ENCODE results near the gene ARID1B.

The ARID1B gene

GRCh38 chr6:157235600-157236039 is 458.4 kb downstream of the ARID1B start:
- no peaks in the 10 kb centered on the region for H3K36me3 ChIP-seq (ENCODE audit: control insufficient read depth in 2 of 2, insufficient read depth in 1 of 2, low read length in 2 of 2)
- peak overlapping the region; percentile 5; the same call in 1 of the 2 replicates for H3K4me3 ChIP-seq (ENCODE audit: low read depth, low read length)
- no peaks in the 10 kb centered on the region for H3K9me3 ChIP-seq (ENCODE audit: control insufficient read depth, insufficient read depth, low read depth, low read length)
- no peak for TF ChIP-seq ZNF362 (tag by site-specific recombination; IDR thresholded peaks at IDR 0.05)
- TF ChIP-seq ZNF157 (tag by site-specific recombination; IDR thresholded peaks at IDR 0.05), result no peak
- no peak for TF ChIP-seq ZNF132 (tag by site-specific recombination; IDR thresholded peaks at IDR 0.05; ENCODE audit: borderline replicate concordance)
- TF ChIP-seq ZNF530 (tag by site-specific recombination; IDR thresholded peaks at IDR 0.05; ENCODE audit: low read depth), result no peak
- TF ChIP-seq ZNF664 (tag by site-specific recombination; IDR thresholded peaks at IDR 0.05), result no peak
- no peak for TF ChIP-seq ZXDB (tag by site-specific recombination; IDR thresholded peaks at IDR 0.05)
- TF ChIP-seq BCL6B (tag by site-specific recombination; IDR thresholded peaks at IDR 0.05), result no peak
- no peak for TF ChIP-seq ZNF837 (tag by site-specific recombination; IDR thresholded peaks at IDR 0.05)
- no peak for TF ChIP-seq ZNF311 (tag by site-specific recombination; IDR thresholded peaks at IDR 0.05; ENCODE audit: borderline replicate concordance)
- ChIA-PET POLR2A (no interaction called here), CTCF (interaction anchor here (0.6 to 1.4 kb wide), 5 partner anchors 10 to 157 kb away, joined by 3 to 4 read pairs (median 3); no protein-coding TSS in a partner anchor)
- no peak overlapping the region for H3K27ac ChIP-seq (ENCODE audit: extremely low read depth, low read depth, low read length)
- peaks cover 4% of the 10 kb centered on the region; the same call in 1 of the 2 replicates for H3K4me1 ChIP-seq (ENCODE audit: control insufficient read depth, insufficient read depth, low read length)

DNA sequence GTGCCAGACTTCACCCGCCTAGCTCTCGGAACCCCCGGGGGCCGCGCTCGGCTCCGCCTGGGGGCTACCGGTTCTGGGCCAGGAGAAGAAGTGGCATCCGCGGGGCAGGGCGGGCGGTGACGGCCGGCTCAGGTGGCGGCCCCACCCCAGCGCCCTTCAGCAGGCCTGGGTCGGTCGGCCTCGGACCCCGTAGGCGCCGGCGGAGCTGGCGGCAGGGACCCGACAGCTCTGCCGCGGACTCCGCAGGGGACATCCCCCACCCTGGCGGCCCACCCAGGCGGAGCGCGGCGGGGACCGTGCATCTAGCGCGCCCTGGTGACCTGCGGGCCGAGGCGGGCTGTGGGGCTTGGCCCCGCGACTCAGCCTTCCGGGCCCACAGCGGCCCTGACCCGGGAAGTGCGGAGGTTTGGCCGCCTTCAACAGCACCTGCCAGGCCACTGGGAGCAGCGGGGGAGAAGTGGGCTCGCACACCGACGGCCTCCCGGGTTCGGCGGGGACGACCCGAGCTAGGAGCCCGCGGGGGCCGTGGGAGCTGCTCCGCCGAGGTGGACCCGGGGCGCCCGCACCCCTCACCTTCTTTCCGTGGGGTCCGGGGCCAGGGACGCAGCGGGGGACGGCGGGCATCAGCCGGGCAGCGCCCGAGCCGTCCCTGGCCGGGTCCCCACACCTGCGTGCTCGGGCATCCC is 459.0 kb downstream of the ARID1B start:
- POLR2A ChIA-PET, result no interaction called here
- Histone ChIP-seq H3K4me1 (ENCODE audit: control insufficient read depth, insufficient read depth, low read length) (peaks cover 4% of the 10 kb centered on the region; the same call in 1 of the 2 replicates), H3K27ac (ENCODE audit: extremely low read depth, low read depth, low read length) (no peak overlapping the region), H3K4me3 (ENCODE audit: low read depth, low read length) (no peak overlapping the region), H3K9me3 (ENCODE audit: control insufficient read depth, insufficient read depth, low read depth, low read length) (no peaks in the 10 kb centered on the region), H3K36me3 (ENCODE audit: control insufficient read depth in 2 of 2, insufficient read depth in 1 of 2, low read length in 2 of 2) (no peaks in the 10 kb centered on the region)
- TF ChIP-seq, protein P1, sequence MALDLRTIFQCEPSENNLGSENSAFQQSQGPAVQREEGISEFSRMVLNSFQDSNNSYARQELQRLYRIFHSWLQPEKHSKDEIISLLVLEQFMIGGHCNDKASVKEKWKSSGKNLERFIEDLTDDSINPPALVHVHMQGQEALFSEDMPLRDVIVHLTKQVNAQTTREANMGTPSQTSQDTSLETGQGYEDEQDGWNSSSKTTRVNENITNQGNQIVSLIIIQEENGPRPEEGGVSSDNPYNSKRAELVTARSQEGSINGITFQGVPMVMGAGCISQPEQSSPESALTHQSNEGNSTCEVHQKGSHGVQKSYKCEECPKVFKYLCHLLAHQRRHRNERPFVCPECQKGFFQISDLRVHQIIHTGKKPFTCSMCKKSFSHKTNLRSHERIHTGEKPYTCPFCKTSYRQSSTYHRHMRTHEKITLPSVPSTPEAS (tag by site-specific recombination; IDR thresholded peaks at IDR 0.05), result no peak
- no peak for TF ChIP-seq ZNF548 (tag by site-specific recombination; IDR thresholded peaks at IDR 0.05)
- TF ChIP-seq ZNF501 (tag by site-specific recombination; IDR thresholded peaks at IDR 0.05), result no peak
- no peak for TF ChIP-seq ZNF837 (tag by site-specific recombination; IDR thresholded peaks at IDR 0.05)
- TF ChIP-seq, protein P2, sequence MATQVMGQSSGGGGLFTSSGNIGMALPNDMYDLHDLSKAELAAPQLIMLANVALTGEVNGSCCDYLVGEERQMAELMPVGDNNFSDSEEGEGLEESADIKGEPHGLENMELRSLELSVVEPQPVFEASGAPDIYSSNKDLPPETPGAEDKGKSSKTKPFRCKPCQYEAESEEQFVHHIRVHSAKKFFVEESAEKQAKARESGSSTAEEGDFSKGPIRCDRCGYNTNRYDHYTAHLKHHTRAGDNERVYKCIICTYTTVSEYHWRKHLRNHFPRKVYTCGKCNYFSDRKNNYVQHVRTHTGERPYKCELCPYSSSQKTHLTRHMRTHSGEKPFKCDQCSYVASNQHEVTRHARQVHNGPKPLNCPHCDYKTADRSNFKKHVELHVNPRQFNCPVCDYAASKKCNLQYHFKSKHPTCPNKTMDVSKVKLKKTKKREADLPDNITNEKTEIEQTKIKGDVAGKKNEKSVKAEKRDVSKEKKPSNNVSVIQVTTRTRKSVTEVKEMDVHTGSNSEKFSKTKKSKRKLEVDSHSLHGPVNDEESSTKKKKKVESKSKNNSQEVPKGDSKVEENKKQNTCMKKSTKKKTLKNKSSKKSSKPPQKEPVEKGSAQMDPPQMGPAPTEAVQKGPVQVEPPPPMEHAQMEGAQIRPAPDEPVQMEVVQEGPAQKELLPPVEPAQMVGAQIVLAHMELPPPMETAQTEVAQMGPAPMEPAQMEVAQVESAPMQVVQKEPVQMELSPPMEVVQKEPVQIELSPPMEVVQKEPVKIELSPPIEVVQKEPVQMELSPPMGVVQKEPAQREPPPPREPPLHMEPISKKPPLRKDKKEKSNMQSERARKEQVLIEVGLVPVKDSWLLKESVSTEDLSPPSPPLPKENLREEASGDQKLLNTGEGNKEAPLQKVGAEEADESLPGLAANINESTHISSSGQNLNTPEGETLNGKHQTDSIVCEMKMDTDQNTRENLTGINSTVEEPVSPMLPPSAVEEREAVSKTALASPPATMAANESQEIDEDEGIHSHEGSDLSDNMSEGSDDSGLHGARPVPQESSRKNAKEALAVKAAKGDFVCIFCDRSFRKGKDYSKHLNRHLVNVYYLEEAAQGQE (tag by site-specific recombination; IDR thresholded peaks at IDR 0.05), result no peak
- no peak for TF ChIP-seq GLI4 (tag by site-specific recombination; IDR thresholded peaks at IDR 0.05)
- TF ChIP-seq, protein P3, sequence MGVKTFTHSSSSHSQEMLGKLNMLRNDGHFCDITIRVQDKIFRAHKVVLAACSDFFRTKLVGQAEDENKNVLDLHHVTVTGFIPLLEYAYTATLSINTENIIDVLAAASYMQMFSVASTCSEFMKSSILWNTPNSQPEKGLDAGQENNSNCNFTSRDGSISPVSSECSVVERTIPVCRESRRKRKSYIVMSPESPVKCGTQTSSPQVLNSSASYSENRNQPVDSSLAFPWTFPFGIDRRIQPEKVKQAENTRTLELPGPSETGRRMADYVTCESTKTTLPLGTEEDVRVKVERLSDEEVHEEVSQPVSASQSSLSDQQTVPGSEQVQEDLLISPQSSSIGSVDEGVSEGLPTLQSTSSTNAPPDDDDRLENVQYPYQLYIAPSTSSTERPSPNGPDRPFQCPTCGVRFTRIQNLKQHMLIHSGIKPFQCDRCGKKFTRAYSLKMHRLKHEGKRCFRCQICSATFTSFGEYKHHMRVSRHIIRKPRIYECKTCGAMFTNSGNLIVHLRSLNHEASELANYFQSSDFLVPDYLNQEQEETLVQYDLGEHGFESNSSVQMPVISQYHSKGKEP (tag by site-specific recombination; IDR thresholded peaks at IDR 0.05), result no peak
- TF ChIP-seq MEIS1 (CRISPR knock-in tag; IDR thresholded peaks at IDR 0.05; ENCODE audit: borderline replicate concordance), result no peak
- TF ChIP-seq ZNF140 (tag by site-specific recombination; IDR thresholded peaks at IDR 0.05), result no peak
- TF ChIP-seq ZNF214 (tag by site-specific recombination; IDR thresholded peaks at IDR 0.05; ENCODE audit: borderline replicate concordance), result no peak
- no peak for TF ChIP-seq ZNF138 (tag by site-specific recombination; IDR thresholded peaks at IDR 0.05; ENCODE audit: borderline replicate concordance)
- no peak for TF ChIP-seq ZBTB8A (tag by site-specific recombination; IDR thresholded peaks at IDR 0.05)
- TF ChIP-seq SETDB1 (IDR thresholded peaks at IDR 0.05; ENCODE audit: insufficient read length, low read length), result no peak
- no peak for TF ChIP-seq ZXDB (tag by site-specific recombination; IDR thresholded peaks at IDR 0.05)
- no peak for TF ChIP-seq ZNF248 (tag by site-specific recombination; IDR thresholded peaks at IDR 0.05)
- no peak for TF ChIP-seq ZNF366 (tag by site-specific recombination; conservative IDR thresholded peaks at IDR 0.05)
- no peak for TF ChIP-seq ZNF23 (tag by site-specific recombination; IDR thresholded peaks at IDR 0.05; ENCODE audit: borderline replicate concordance)
- CTCF ChIA-PET, result interaction anchor here (0.6 to 1.4 kb wide), 6 partner anchors 9 to 157 kb away, joined by 3 to 4 read pairs (median 3); no protein-coding TSS in a partner anchor

Data from HEK293 (cell line).